Measurements from ENCODE around the gene DOCK7.
"Not testable (repeated sequence)": the region's sequence is repeated elsewhere in the genome, so short reads cannot be mapped to it uniquely, and the experiment has no call there.

DOCK7 gene

DNA sequence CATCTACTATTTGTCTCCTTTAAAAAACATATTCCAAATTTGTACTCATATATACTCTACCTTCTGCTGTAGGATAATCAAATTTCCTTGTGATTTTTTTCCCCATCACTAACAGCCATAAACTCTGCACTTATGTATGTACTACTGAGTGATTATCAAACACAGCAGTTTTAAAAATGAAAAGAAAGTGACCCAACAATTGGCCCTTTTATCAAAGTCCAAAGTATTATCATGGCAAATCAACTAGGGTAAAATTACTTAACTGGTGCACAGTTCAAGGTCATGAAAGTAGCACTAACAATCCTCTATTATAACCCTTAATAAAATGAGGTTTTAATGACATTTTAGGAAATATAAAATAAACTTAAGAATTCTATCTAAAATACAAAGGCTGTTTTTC is 79.3 kb downstream of the DOCK7 start:
- no peak for DNase-seq (ENCODE audit: low spot score)

- DNase-seq (ENCODE audit: low spot score) = no peak
Measured at GRCh38 chr1:62601457-62601856, 86.7 kb downstream of the DOCK7 start.

- DNase-seq (ENCODE audit: low spot score) = no peak
Measured at GRCh38 chr1:62599044-62599443, 89.1 kb downstream of the DOCK7 start.

GRCh38 chr1:62597281-62597680 is 90.9 kb downstream of the DOCK7 start, which contains the start of gene ANGPTL3:
TSS of gene ANGPTL3 (plus strand) at chr1:62597520. CDS start at chr1:62597567, 47 bp downstream.
- DNase-seq (ENCODE audit: low spot score) = no peak

GRCh38 chr1:62595647-62596046 is 92.5 kb downstream of the DOCK7 start:
- DNase-seq (ENCODE audit: low spot score) = no peak

GRCh38 chr1:62593825-62594394 is 94.3 kb downstream of the DOCK7 start:
- DNase-seq (ENCODE audit: low spot score) = no peak

GRCh38 chr1:62590970-62591368 is 97.2 kb downstream of the DOCK7 start:
- no peak for DNase-seq (ENCODE audit: low spot score)

GRCh38 chr1:62590255-62590969 is 97.8 kb downstream of the DOCK7 start:
- no peak for DNase-seq (ENCODE audit: low spot score)

- DNase-seq (ENCODE audit: low spot score) = no peak
Measured at GRCh38 chr1:62589321-62589720, 98.9 kb downstream of the DOCK7 start.

DNA sequence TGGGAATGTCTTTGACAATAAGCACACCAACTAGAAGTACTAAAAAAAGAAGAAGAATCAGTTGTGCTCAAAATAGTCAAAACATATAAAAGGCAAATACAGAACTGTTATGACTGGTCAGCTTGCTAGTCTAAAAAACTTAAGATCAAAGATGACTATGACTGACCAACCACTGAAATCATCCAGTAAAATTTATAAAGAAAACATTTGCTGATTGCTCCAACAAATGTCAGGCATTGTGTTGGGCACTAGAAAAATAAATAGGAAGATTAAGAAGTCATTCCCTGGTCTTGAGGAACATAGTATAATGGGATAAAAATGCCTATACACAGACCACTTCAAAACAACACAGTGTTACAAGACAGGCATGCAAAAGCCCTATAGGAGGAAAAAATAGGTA is 100.2 kb downstream of the DOCK7 start:
- DNase-seq (ENCODE audit: low spot score) = no peak

GRCh38 chr1:62585469-62586155 is 102.6 kb downstream of the DOCK7 start:
- DNase-seq (ENCODE audit: low spot score) = no peak

GRCh38 chr1:62573675-62574074 is 114.5 kb downstream of the DOCK7 start:
- DNase-seq (ENCODE audit: low spot score) = no peak

GRCh38 chr1:62572476-62572875 is 115.7 kb downstream of the DOCK7 start:
- DNase-seq (ENCODE audit: low spot score) = no peak

DNA sequence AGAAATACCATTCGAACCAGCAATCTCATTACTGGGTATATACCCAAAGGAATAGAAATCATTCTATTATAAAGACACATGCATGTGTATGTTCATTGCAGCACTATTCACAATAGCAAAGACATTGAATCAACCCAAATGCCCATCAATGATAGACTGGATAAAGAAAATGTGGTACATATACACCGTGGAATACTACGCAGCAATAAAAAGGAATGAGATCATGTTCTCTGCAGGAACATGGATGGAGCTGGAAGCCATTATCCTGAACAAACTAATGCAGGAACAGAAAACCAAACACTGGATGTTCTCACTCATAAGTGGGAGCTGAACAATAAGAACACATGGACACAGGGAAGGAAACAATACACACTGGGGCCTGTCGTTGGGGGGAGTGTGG is 116.7 kb downstream of the DOCK7 start:
- DNase-seq (ENCODE audit: low spot score) = not testable (repeated sequence)

GRCh38 chr1:62567926-62568325 is 120.3 kb downstream of the DOCK7 start:
- DNase-seq (ENCODE audit: low spot score) = not testable (repeated sequence)

GRCh38 chr1:62567182-62567581 is 121.0 kb downstream of the DOCK7 start:
- not testable (repeated sequence) for DNase-seq (ENCODE audit: low spot score)

DNA sequence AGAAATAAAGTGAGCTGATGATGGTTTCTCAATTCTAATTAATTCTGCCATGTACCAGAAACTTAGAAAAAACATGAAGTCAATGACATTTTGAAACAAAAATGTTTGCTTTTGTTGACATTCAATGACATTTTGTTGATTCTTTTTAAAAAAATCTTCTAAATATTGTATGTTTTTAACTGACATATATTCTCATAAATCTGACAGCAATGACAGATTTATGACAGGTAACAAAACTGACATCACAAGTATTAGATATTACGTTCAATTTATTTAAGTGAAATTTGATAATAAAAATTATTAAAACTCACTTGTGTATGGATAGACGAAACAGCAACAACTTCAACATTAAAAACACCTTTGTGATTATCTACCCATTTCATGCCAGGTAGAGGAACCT is 126.9 kb downstream of the DOCK7 start:
- no peak for DNase-seq (ENCODE audit: low spot score)

DNA sequence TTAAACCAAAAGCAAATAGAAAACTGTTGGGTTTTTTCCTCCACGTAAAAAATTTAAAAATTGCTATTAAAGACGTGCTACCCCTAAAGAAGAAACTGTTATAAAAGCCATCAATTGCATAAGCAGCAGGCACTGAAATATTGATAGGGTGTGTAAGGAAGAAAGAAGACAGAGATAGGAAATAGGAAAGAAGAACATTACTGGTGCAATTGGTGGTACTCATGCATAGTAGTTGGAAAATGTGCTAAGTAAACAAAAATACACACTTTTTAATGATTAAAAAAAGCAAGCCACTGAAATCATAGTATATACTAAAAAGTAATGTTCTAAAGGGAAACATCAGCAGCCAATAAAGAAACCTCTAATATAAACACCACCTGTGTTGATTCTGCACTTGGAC is 143.6 kb downstream of the DOCK7 start:
- DNase-seq (ENCODE audit: low spot score) = no peak

DNA sequence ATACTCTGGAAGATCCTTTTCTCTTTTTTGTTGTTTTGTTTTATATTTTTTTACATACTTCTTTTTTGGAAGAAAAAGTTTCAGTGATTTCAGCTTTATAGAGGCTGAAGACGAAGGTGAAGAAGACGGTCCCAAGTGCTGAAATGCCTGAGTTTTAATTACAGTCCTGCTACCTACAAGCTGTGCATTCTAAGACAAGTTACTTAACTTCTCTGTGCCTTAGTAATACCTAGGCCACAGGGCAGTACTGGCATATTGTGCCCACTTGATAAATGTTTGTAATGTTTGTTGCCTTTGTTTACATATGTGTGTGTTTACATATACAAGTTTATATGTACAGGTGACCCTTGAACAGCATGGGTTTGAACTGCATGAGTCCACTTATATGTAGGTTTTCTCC is 147.1 kb downstream of the DOCK7 start:
- no peak for DNase-seq (ENCODE audit: low spot score)

GRCh38 chr1:62539028-62539447 is 149.1 kb downstream of the DOCK7 start:
- DNase-seq (ENCODE audit: low spot score) = no peak

GRCh38 chr1:62536865-62537264 is 151.3 kb downstream of the DOCK7 start:
- DNase-seq (ENCODE audit: low spot score) = no peak

DNA sequence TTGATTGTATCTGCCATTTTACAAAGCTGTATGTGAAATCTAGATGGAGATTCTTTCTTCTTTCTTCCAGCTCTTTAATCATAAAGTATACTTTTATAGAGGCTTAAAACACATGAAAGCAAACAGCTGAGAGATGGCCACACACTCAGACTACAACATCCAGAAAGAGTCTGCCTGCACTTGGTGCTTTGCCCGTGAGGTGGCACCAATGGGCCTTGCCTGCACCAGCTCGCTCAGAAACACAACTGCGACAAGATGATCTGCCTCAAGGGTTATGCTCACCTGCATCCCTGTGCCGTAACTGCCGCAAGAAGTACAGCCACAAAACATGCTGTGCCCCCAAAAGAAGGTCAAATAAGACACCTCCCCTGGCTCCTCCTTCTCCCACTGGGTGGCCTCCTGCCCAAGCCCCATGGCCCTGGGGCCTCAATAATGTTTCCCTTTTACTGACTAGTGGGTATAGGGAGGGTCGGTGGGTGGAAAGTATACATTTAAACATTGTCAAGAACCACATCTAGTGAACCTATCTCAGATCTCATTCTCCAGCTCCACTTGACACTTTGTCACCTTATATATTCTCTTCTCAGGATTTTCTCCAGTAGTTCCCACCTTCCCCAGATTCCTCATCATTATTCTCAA is 157.6 kb downstream of the DOCK7 start:
- no peak for DNase-seq (ENCODE audit: low spot score)

DNA sequence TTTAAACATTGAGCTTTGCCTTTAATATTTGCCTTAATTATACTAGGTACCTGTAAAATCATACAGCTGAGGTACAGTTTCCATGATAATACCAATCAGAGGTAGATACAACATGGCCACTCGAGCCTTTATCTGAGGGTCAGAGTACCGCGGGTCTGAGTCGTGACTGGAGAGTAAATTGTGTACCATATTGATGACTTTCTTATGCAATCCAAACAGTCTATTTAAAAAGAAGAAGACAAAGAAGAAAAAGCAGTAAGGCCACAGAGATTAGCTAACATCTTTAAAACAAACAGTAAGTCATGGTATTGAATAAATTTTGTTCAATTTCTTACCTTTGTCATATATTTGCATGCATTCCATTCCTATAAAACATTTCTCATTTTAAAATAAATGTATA is 159.0 kb downstream of the DOCK7 start:
- DNase-seq (ENCODE audit: low spot score) = no peak

Data from left forelimb (tissue), 1 donor.